EL (cell line): Measurements from ENCODE around the gene SPIN1.
A peak's percentile ranks its signal among the peaks of the same experiment; 100 is the strongest.
"Not testable (repeated sequence)": the region's sequence is repeated elsewhere in the genome, so short reads cannot be mapped to it uniquely, and the experiment has no call there.

Source experiments
- DNase-seq: peaks from one replicate; pipeline ENCODE4 v3.0.0-alpha.2; 2016

The SPIN1 gene

GRCh38 chr9:88388203-88388885 is at the start of gene SPIN1:
Gene SPIN1 (plus strand): TSS chr9:88388444. CDS start chr9:88426540, 38,096 bp downstream.
- peak; percentile 79 for DNase-seq

DNA sequence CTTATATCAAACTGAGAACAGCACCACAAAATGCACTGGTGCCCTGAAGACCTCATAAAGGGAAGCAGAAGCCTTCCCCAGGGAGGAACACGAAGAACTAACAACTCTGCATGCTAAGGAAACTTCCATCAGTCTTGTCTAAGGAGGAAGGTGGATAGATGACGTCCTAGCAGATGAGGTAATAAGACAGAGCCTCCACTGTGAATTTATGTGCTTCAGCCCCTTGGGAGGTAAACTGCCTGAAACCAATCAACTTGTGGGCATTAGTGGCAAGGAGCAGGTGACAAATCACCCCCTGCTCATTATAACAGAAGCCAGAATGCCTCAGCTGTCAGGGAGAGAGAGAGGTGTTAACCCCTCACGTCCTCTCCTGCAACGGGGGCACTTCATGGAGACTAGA is 48.9 kb upstream of the SPIN1 start:
- no peak for DNase-seq

DNA sequence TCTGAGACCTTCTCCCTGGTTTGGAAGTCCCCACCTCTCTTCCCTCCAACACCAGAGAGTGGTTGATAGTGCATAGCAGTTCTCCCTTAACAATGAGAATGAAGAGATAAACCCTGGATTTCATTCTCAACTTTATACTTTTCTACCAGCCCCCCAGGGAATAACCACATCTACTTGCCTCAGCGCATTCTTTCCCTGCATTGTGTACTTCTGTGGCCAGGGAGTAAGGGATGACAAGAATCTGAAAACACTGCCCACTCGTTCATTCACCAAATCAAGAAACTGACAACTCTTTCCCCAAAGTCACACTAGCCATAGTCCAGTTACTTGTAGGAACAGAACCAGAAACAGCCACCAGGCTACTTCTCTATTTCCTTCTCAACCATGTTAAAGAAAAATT is 46.0 kb upstream of the SPIN1 start:
- DNase-seq = peak; percentile 18

DNA sequence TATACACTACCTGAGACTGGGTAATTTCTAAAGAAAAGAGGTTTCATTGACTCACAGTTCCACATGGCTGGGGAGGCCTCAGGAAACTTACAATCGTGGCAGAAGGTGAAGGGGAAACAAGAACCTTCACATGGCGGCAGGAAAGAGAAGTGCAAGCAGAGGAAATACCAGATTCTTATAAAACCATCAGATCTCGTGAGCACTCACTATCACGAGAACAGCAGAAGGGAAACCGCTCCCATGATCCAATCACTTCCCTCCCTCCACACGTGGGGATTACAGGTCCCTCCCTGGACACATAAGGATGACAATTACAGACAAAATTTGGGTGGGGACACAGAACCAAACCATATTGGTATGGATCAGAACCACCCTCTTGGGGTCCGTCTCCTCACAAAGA is 44.2 kb upstream of the SPIN1 start:
- no peak for DNase-seq

DNA sequence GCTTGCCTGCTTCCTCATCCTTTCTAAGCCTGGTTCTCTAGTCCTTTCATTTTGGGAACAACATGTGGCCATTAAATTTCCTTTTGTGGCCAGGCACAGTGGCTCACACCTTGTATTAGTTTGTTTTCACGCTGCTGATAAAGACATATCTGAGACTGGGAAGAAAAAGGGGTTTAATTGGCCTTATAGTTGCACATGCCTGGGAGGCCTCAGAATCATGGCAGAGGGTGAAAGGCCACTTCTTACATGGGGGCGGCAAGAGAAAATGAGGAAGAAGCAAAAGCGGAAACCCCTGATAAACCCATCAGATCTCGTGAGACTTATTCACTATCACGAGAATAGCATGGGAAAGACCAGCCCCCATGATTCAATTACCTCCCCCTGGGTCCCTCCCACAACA is 37.9 kb upstream of the SPIN1 start:
- not testable (repeated sequence) for DNase-seq

DNA sequence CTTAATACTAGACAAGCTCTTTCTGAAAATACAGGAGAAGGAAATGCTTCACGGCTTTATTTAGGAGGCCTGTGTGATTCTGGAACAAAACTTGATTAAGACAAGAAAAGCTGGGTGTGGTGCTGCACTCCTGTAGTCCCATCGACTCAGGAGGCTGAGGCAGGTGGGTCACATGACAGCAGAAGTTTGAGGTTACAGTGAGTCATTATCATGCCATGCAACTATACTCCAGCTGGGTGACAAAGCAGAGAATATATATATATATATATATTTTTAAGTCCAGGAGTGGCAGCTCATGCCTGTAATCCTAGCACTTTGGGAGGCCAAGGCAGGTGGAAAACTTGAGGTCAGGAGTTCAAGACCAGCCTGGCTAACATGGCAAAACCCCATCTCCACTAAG is 33.1 kb upstream of the SPIN1 start:
- peak; percentile 40 for DNase-seq

DNA sequence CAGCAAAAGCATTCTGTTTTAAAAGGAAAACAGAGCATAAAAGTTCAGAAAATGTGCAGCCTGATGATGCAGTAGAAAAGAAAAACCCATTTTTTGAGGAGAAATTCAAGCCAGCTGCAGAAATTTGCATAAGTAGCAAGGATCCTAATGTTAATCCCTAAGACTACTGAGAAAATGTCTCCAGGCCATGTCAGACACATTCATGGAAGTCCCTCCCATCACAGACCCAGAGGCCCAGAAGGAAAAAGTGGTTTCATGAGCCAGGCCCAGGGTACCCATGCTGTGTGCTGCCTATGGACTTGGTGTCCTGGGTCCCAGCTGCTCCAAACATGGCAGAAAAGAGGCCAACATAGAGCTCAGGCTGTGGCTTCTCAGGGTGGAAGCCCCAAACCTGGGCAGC is 31.0 kb upstream of the SPIN1 start:
- DNase-seq = not testable (repeated sequence)

- DNase-seq = no peak
Observed at GRCh38 chr9:88358723-88359122, 29.5 kb upstream of the SPIN1 start.

- DNase-seq = no peak
Observed at GRCh38 chr9:88359974-88360373, 28.3 kb upstream of the SPIN1 start.

DNA sequence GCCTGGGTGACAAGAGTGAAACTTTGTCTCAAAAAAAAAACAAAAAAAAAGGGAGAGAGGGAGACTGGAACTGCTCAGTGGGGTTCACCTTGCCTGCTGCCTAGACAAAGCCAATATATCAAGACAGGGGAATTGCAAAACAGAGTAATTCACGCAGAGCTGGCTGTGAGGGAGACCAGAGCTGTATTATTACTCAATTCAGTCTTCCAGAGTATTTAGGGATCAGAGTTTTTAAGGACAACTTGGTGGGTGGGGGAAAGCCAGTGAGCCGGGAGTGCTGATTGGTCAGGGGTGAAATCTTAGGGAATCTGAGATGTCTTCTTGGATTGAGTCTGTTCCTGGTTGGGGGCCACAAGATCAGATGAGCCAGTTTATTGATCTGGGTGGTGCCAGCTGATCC is 25.6 kb upstream of the SPIN1 start:
- no peak for DNase-seq

DNA sequence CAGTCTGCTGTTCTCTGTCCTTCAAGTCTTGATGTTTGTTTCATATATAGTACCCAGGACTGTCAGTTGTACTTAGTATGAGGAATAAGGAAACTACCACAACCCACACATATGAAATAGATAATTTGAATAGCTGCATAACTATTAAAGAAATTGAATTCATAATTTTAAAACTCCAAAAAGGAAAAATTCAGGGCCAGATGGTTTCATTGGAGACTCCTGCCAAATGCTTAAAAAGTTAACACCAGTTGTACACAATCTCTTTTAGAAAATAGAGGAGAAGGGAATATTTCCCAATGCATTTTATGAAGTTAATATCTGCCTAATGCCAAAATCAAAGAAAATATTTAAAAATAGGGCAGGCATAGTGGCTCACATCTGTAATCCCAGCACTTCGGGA is 24.6 kb upstream of the SPIN1 start:
- DNase-seq = no peak

DNA sequence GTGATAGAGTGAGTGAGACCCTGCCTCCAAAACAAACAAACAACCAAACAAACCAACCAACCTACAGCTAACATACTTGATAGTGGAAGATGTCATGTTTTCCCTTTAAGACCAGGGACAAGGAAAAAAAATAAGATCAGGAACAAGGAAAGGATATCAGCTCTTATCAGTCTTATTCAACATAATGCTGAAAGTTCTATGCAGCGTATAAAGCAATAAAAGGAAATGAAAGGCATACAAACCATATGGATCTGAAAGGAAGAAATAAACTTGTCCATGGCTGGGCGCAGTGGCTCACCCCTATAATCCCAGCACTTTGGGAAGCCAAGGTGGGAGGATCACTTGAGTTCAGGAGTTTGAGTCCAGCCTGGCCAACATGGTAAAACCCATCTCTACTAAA is 23.5 kb upstream of the SPIN1 start:
- DNase-seq = no peak

GRCh38 chr9:88370346-88370745 is 17.9 kb upstream of the SPIN1 start:
- peak; percentile 44 for DNase-seq

DNA sequence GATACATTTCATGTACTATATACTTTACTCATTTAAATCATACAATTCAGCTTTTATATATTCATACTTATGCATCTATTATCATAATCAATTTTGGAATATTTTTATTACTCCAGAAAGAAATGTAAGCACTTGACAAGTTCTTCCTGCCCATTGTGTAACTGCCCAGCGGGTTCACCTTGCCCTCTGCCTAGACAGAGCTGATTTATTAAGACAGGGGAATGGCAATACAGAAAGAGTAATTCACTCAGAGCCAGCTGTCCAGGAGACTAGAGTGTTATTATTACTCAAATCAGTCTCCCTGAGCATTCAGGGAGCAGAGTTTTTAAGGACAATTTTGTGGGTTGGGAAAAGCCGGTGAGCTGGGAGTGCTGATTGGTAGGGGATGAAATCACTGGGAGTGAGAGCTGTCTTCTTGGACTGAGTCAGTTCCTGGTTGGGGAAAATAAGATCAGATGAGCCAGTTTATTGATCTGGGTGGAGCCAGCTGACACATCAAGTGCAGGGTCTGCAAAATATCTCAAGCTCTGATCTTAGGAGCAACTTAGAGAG is 16.1 kb upstream of the SPIN1 start:
- DNase-seq = no peak

DNA sequence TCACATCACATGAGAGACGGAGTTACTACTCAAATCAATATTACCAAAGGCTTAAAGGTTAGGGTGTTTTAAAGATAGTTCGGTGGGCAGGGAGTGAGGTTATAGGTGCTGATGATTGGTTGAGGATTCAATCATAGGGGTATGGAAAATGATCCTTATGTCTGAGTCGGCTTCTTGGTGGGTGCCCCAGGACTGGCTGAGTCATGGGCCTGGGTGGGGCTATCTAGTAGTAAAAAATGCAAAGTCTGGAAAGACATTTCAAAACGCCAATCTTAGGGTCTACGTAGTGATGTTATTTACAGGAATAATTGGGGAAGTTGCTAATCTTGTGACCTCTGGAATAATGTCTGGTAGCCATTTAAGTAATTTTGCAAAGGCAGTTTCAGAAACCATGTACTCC is 15.2 kb upstream of the SPIN1 start:
- DNase-seq = no peak

GRCh38 chr9:88378317-88378716 is 9.9 kb upstream of the SPIN1 start:
- DNase-seq = no peak

DNA sequence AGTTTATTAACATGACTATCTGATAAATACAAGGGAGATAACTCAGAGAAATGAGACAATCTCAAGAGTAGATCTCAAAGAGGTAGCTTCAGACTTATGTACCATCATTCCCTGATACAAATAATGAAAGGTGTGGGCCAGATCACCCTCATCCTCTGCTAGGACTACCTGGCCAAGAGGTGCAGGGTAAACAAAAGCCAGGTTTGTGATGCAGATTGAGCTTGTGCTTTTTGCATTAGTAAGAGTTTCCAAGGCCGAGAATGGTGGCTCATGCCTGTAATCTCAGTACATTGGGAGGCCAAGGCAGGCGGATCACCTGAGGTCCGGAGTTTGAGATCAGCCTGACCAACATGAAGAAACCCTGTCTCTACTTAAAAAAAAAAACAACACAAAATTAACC is 8.9 kb upstream of the SPIN1 start:
- no peak for DNase-seq

DNA sequence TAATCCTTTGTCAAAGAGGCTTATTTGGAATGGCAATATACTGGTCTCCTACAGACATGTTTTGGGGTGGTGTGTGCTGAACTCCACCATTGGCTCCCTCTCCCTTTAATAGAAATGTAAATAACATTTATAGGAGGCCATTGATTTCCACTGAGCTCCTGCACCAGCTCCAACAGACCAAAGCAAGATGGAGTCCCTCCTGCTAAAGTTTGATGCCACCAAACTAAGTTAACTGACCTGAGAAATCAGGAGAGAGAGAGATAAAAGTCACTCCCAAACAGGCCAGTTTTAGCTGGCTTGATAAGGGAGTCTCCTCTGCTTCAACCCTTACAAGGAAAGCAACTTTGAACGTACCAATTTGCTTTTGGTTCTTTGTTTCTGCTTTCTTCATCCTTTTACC is 8.1 kb upstream of the SPIN1 start:
- no peak for DNase-seq

DNA sequence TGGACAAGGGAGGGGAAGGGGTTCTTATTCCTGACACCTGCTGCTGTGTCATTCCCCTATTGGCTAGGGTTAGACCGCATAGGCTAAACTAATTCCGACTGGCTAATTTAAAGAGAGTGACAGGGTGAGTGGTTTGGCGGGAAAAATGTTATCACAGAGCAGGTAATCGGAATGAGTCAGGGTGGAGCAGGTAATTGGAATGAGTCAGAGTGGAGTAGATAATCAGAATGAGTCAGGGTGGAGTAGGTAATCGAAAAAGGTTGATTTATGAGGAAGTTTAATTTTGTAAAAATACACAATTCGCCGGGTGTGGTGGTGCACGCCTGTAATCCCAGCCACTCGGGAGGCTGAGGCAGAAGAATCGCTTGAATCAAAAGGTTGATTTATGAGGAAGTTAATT is 6.9 kb upstream of the SPIN1 start:
- not testable (repeated sequence) for DNase-seq

- DNase-seq = no peak
Observed at GRCh38 chr9:88383176-88383575, 5.1 kb upstream of the SPIN1 start.

DNA sequence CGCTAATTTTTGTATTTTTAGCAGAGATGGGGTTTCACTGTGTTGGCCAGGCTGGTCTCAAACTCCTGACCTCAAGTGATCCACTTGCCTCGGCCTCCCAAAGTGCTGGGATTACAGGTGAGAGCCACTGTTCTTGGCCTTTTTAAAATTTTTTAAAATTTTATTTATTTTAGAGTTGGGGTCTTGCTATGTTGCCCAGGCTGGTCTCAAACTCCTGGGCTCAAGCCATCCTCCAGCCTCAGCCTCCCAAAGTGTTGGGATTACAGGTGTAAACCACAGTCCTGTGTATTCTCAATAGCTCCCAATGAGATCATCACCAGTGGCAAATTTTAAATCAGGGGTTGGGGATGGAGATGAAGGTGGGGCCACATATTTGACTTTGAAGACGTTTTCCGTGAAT is 2.1 kb upstream of the SPIN1 start:
- not testable (repeated sequence) for DNase-seq

GRCh38 chr9:88387036-88387551 is 1.1 kb upstream of the SPIN1 start:
- DNase-seq = no peak

- DNase-seq = peak; percentile 68
Observed at GRCh38 chr9:88387552-88388202, 567 bp upstream of the SPIN1 start.

- DNase-seq = peak; percentile 86
Observed at GRCh38 chr9:88388886-88389605, 802 bp downstream of the SPIN1 start.
